PC-3 (cell line): ENCODE measurements around the gene CNPY3. TPM values are rescaled to one million over a fixed set of nuclear protein-coding genes. Genes with fewer than 3 reads are reported as not detected.

Source experiments
- ATAC-seq: fragments of 200-7000 bp; cut with Tn5 transposase; 2 replicates; pipeline ENCODE4 v1.9.1; 2020; ENCODE audit warnings: mild to moderate bottlenecking, moderate library complexity
- BruUV-seq: library from RNA; stranded (reverse); fragments of 400-500 nt; replicated peaks from 2 replicates; lab custom pipeline; 2021; lab: Mats Ljungman, UMichigan
- CTCF ChIA-PET: fragments of 300-600 bp; sonication (Branson Sonifier 250); formaldehyde crosslinking; loops from one replicate; lab custom pipeline; 2022; ENCODE audit warnings: antibody characterized with exemption; lab: Charles Lee
- POLR2A ChIA-PET: fragments of 300-600 bp; sonication (Branson Sonifier 250); formaldehyde crosslinking; loops from one replicate; lab custom pipeline; 2022; ENCODE audit warnings: antibody characterized with exemption; ENCODE audit not compliant: unreplicated experiment; lab: Charles Lee
- DNase-seq: peaks from one replicate; pipeline ENCODE4 v3.0.0-alpha.2; 2015
- H2AFZ ChIP-seq: fragments of 300-600 bp; sonication (generic); 2 replicates; pipeline ENCODE4 v1.6.0; 2016; ENCODE audit warnings: antibody characterized with exemption, low read length
- H3F3A ChIP-seq: fragments of 300-600 bp; sonication (generic); one replicate; pipeline ENCODE4 v1.6.0; 2017; ENCODE audit warnings: antibody characterized with exemption, low read length, control low read depth, mild to moderate bottlenecking; ENCODE audit not compliant: unreplicated experiment
- H3K27ac ChIP-seq: fragments of 300-600 bp; sonication (generic); 2 replicates; pipeline ENCODE4 v1.5.1; 2016; ENCODE audit warnings: mild to moderate bottlenecking, low read length
- H3K27me3 ChIP-seq: fragments of 300-600 bp; sonication (generic); 2 replicates; pipeline ENCODE4 v1.6.1; 2016; ENCODE audit warnings: low read length, mixed read lengths
- H3K36me3 ChIP-seq: fragments of 300-600 bp; sonication (generic); 2 replicates; pipeline ENCODE4 v1.6.1; 2016; ENCODE audit warnings: low read depth, mixed run types, low read length, mixed read lengths
- H3K4me1 ChIP-seq: fragments of 300-600 bp; sonication (generic); 2 replicates; pipeline ENCODE4 v1.5.1; 2016; ENCODE audit warnings: low read length; ENCODE audit not compliant: insufficient read depth
- H3K4me2 ChIP-seq: fragments of 300-600 bp; sonication (generic); 2 replicates; pipeline ENCODE4 v1.6.0; 2016; ENCODE audit warnings: low read length
- H3K4me3 ChIP-seq: fragments of 300-600 bp; sonication (generic); 2 replicates; pipeline ENCODE4 v1.5.1; 2016; ENCODE audit warnings: mild to moderate bottlenecking, low read length, mixed read lengths
- H3K79me2 ChIP-seq: fragments of 300-600 bp; sonication (generic); 2 replicates; pipeline ENCODE4 v1.6.1; 2017; ENCODE audit warnings: low read length, mixed read lengths
- H3K9ac ChIP-seq: fragments of 300-600 bp; sonication (generic); 2 replicates; pipeline ENCODE4 v1.6.0; 2016; ENCODE audit warnings: mild to moderate bottlenecking, low read length
- H3K9me2 ChIP-seq: fragments of 300-600 bp; sonication (generic); replicated peaks from 2 replicates; pipeline ENCODE4 v1.6.1; 2016; ENCODE audit warnings: mixed run types, low read length, mixed read lengths
- H3K9me3 ChIP-seq: fragments of 300-600 bp; sonication (generic); 2 replicates; pipeline ENCODE4 v1.6.1; 2016; ENCODE audit warnings: low read length, mixed read lengths
- H4K20me1 ChIP-seq: fragments of 300-600 bp; sonication (generic); 2 replicates; pipeline ENCODE4 v1.6.1; 2016; ENCODE audit warnings: low read length, mixed read lengths
- EZH2 ChIP-seq: fragments of 300-600 bp; sonication (generic); IDR thresholded peaks from one replicate; pipeline ENCODE4 v1.6.1; 2017; ENCODE audit warnings: antibody characterized with exemption, mild to moderate bottlenecking, low read length; ENCODE audit not compliant: unreplicated experiment
- EZH2phosphoT487 ChIP-seq: fragments of 300-600 bp; sonication (generic); IDR thresholded peaks from 2 replicates; pipeline ENCODE4 v1.6.1; 2018; ENCODE audit warnings: mild to moderate bottlenecking, antibody characterized with exemption, low read length, borderline replicate concordance
- intact Hi-C: fragments of 100-400 bp; cut with micrococcal nuclease; formaldehyde crosslinking; loops from 2 replicates; pipeline ENCODE4 v1.9.0; 2023
- total RNA-seq: library from RNA; depleted of rRNA; stranded (reverse); fragments of >200 nt; gene quantifications from 2 replicates; pipeline ENCODE4 v1.2.3, GENCODE V29; 2014
- TF ChIP-seq, protein P1 (sequence below): fragments of 300-600 bp; sonication (generic); conservative IDR thresholded peaks from 2 replicates; pipeline ENCODE4 v1.5.1; 2017; ENCODE audit warnings: antibody characterized with exemption, low read depth, mild to moderate bottlenecking, low read length

CNPY3 gene
- total RNA-seq, 1 experiment from 2014 or later, result 37.5 TPM

DNA sequence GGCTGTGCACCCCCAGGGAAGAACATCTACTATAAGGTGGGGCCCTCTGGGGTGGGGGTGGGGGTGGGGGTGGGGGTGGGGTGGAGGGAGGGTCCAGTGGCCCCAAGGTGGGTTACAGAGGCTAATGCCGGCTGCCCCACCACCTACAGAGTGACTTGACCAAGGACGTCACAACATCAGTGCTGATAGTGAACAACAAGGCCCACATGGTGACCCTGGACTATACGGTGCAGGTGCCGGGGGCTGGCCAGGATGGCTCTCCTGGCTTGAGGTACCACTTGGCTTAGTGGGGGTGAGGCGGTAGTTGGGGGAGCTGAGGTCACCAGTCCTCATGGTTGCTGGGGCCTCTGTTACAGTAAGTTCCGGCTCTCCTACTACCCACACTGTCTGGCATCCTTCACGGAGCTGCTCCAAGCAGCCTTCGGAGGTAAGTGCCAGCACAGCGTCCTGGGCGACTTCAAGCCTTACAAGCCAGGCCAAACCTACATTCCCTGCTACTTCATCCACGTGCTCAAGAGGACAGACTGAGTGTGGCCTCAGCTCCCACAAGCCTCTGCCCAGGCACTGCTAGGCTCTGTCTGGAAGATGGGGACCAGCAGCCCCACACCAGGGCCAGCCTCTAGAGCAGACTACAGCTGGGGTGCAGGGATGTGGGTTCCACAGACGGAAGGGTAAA lies 34.0 kb downstream of the CNPY3 start:
- Histone ChIP-seq H4K20me1 (no peaks in the 10 kb centered on the region), H3F3A (no peaks in the 10 kb centered on the region), H3K9me3 (no peaks in the 10 kb centered on the region), H3K27me3 (no peaks in the 10 kb centered on the region), H3K4me3 (no peak overlapping the region), H3K36me3 (no peaks in the 10 kb centered on the region; the same call in 1 of the 2 replicates), H3K79me2 (no peaks in the 10 kb centered on the region), H3K4me1 (peaks cover 15% of the 10 kb centered on the region; the same call in 1 of the 2 replicates), H3K9ac (no peak overlapping the region), H2AFZ (no peak overlapping the region), H3K27ac (no peak overlapping the region), H3K9me2 (no peaks in the 10 kb centered on the region), H3K4me2 (no peak overlapping the region)
- no peak for ATAC-seq
- CTCF ChIA-PET, result no interaction called here
- intact Hi-C loops, result no loop called here
- BruUV-seq, result no TSS peak
- TF ChIP-seq, protein P1, sequence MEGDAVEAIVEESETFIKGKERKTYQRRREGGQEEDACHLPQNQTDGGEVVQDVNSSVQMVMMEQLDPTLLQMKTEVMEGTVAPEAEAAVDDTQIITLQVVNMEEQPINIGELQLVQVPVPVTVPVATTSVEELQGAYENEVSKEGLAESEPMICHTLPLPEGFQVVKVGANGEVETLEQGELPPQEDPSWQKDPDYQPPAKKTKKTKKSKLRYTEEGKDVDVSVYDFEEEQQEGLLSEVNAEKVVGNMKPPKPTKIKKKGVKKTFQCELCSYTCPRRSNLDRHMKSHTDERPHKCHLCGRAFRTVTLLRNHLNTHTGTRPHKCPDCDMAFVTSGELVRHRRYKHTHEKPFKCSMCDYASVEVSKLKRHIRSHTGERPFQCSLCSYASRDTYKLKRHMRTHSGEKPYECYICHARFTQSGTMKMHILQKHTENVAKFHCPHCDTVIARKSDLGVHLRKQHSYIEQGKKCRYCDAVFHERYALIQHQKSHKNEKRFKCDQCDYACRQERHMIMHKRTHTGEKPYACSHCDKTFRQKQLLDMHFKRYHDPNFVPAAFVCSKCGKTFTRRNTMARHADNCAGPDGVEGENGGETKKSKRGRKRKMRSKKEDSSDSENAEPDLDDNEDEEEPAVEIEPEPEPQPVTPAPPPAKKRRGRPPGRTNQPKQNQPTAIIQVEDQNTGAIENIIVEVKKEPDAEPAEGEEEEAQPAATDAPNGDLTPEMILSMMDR, result no peak
- TF ChIP-seq EZH2phosphoT487, result no peak
- no peak for TF ChIP-seq EZH2
- POLR2A ChIA-PET, result no interaction called here
- DNase-seq, result no peak

DNA sequence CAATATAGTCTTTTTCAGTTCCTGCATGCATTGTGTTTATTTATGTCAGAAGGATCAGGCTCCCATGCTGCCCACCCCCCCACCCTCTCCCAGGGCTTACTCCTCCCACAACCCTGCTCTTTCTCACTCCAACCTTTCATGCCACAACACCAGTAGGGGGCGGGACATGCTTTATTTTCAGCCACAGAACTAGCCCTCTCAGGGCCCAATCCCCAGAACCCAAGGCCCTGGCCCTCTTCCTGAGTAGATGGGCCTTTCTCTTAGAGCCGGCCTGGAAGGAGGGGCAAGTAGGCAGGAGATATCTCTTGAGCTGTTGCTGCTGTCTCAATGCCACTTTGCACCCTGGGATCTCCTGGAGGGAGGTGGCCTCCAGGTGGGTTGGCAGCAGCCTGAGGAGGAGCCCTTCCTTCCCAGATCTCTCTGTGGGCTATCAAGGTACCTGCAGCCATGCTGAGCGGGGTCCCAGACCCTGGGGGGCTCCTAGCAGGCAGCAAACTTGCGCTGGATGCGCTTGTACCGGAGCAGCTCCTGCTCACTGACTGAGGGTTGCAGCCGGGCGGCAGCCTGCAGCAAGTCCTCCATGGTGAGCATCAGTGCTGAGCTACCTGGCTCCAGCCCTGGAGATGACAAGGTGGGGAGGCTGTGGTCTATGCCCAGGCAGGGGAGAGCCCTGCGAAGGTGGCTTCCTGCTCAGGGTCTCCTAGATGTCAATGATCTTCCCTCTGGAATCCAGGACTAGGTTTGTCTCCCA lies 34.8 kb downstream of the CNPY3 start:
- H3K79me2 ChIP-seq, result no peaks in the 10 kb centered on the region
- H3K9me2 ChIP-seq, result no peaks in the 10 kb centered on the region
- DNase-seq (peak; percentile 50), ATAC-seq (peak; percentile 9; the same call in 1 of the 2 replicates)
- CTCF ChIA-PET, result no interaction called here
- no peaks in the 10 kb centered on the region for H3K9me3 ChIP-seq
- H3K4me2 ChIP-seq, result no peak overlapping the region
- H3F3A ChIP-seq, result no peaks in the 10 kb centered on the region
- no peak overlapping the region for H2AFZ ChIP-seq
- peaks cover 15% of the 10 kb centered on the region; the same call in 1 of the 2 replicates for H3K4me1 ChIP-seq
- POLR2A ChIA-PET, result no interaction called here
- no peak overlapping the region for H3K4me3 ChIP-seq
- H3K9ac ChIP-seq, result no peak overlapping the region
- H3K36me3 ChIP-seq, result no peaks in the 10 kb centered on the region; the same call in 1 of the 2 replicates
- BruUV-seq, result TSS peak; percentile 8
- no peaks in the 10 kb centered on the region for H3K27me3 ChIP-seq
- TF ChIP-seq EZH2, result no peak
- TF ChIP-seq, protein P1, result peak; percentile 53
- intact Hi-C loops, result no loop called here
- H3K27ac ChIP-seq, result no peak overlapping the region
- no peaks in the 10 kb centered on the region for H4K20me1 ChIP-seq

DNA sequence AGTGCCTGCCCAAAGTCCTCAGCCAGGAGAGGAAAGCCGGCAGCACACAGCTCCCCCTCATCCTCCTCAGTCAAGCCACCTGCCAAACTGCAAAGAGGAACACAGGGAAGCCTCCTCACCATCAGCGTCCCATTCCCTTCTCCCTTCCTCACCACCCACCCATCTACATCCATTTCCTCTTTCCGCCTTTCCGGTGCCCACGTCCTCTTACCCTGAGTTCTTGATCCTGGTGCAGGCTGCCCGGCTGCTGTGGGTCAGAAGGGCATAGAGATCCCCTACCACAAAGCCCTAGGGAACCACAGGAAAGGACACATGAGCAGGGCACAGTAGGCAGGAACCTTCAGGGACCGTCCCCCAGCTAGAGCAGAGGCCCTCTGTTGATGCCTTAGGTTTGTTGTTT lies 37.3 kb downstream of the CNPY3 start:
- no peaks in the 10 kb centered on the region for H3K9me2 ChIP-seq
- H3K27ac ChIP-seq, result no peak overlapping the region
- no peak overlapping the region for H3K4me2 ChIP-seq
- H2AFZ ChIP-seq, result no peak overlapping the region
- POLR2A ChIA-PET, result no interaction called here
- DNase-seq, result no peak
- H3F3A ChIP-seq, result no peaks in the 10 kb centered on the region
- CTCF ChIA-PET, result no interaction called here
- H3K27me3 ChIP-seq, result no peaks in the 10 kb centered on the region
- no peaks in the 10 kb centered on the region for H3K79me2 ChIP-seq
- H3K4me1 ChIP-seq, result peaks cover 7% of the 10 kb centered on the region; the same call in 1 of the 2 replicates
- no peak overlapping the region for H3K4me3 ChIP-seq
- H3K9ac ChIP-seq, result no peak overlapping the region
- H3K36me3 ChIP-seq, result no peaks in the 10 kb centered on the region; the same call in 1 of the 2 replicates
- no peaks in the 10 kb centered on the region for H3K9me3 ChIP-seq
- no peak for ATAC-seq
- TF ChIP-seq EZH2phosphoT487 (no peak), EZH2 (no peak)
- TF ChIP-seq, protein P1, result no peak
- no peaks in the 10 kb centered on the region for H4K20me1 ChIP-seq
- no TSS peak for BruUV-seq
- intact Hi-C loops, result no loop called here
